Peyer's patch (tissue), 4 donors: ENCODE results near the gene SPRR1A. TPM values are rescaled to one million over a fixed set of nuclear protein-coding genes. Genes with fewer than 3 reads are reported as not detected.

Experiments used
- DNase-seq, 3 donors: peaks; one replicate each; pipeline ENCODE4 v3.0.0-alpha.2; 2017 to 2019
- H3K27ac ChIP-seq, 4 donors: fragments of 200-600 bp; sonication (generic); one replicate each; pipeline ENCODE4 v1.5.1; 2016 to 2019
- H3K27me3 ChIP-seq, 2 donors: fragments of 200-600 bp; sonication (generic); one replicate each; pipeline ENCODE4 v1.5.1; 2019
- H3K36me3 ChIP-seq, 3 donors: fragments of 200-600 bp; sonication (generic); one replicate each; pipeline ENCODE4 v1.5.1; 2016 to 2019
- H3K4me1 ChIP-seq, 4 donors: fragments of 200-600 bp; sonication (generic); one replicate each; pipeline ENCODE4 v1.5.1; 2016 to 2019
- H3K4me3 ChIP-seq, 4 donors: fragments of 200-600 bp; sonication (generic); 1 replicate in 3 of 4; 2 replicates in 1 of 4; pipeline ENCODE4 v1.5.1; 2016 to 2019; ENCODE audit warnings: mild to moderate bottlenecking in 1 of 4
- H3K9me3 ChIP-seq, 4 donors: fragments of 200-600 bp; sonication (generic); one replicate each; pipeline ENCODE4 v1.5.1; 2016 to 2019; ENCODE audit warnings: mild to moderate bottlenecking in 1 of 4
- POLR2A ChIP-seq, 2 donors: fragments of 450-650 bp; IDR thresholded peaks; one replicate each; pipeline ENCODE4 v1.5.1; 2017; ENCODE audit warnings: antibody characterized with exemption in 2 of 2, mild to moderate bottlenecking in 2 of 2, moderate library complexity in 2 of 2
- total RNA-seq, 4 donors: library from RNA; depleted of rRNA; stranded (reverse); fragments of >200 nt; gene quantifications; one replicate each; pipeline ENCODE4 v1.1.0, GENCODE V29; 2016
- TF ChIP-seq, protein P1 (sequence below), 6 experiments: fragments of 450-650 bp in 4 of 6; fragments of 200-600 bp in 2 of 6; sonication (generic) in 1 of 6; IDR thresholded peaks; one replicate each; pipeline ENCODE4 v1.5.1; 2017 to 2019; ENCODE audit warnings: antibody characterized with exemption in 6 of 6, mild to moderate bottlenecking in 3 of 6, moderate library complexity in 1 of 6

Gene SPRR1A
- total RNA-seq, 4 donors from 2014 or later: not detected

DNA sequence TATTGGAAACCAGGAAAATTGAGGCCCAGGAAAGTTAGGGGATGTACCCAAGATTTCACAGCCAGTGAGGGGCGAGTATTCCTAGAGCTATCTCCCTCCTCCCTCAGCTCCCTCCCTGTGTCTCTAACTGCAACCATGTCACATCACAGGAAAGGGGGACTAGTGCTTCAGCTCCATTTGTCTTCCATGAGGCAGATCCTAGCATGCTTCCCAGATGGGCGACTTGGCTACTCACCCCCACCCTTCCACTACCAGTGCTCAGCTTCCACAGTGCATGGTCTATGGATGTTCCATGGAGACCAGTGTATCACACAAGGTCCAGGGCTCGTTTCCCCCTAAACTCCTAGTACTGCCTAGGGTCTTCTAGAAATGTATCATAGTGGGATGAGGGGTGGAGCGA lies 18.0 kb upstream of the SPRR1A start:
- no peaks in the 10 kb centered on the region for H3K27me3 ChIP-seq
- no peak overlapping the region for H3K27ac ChIP-seq
- TF ChIP-seq, protein P1, sequence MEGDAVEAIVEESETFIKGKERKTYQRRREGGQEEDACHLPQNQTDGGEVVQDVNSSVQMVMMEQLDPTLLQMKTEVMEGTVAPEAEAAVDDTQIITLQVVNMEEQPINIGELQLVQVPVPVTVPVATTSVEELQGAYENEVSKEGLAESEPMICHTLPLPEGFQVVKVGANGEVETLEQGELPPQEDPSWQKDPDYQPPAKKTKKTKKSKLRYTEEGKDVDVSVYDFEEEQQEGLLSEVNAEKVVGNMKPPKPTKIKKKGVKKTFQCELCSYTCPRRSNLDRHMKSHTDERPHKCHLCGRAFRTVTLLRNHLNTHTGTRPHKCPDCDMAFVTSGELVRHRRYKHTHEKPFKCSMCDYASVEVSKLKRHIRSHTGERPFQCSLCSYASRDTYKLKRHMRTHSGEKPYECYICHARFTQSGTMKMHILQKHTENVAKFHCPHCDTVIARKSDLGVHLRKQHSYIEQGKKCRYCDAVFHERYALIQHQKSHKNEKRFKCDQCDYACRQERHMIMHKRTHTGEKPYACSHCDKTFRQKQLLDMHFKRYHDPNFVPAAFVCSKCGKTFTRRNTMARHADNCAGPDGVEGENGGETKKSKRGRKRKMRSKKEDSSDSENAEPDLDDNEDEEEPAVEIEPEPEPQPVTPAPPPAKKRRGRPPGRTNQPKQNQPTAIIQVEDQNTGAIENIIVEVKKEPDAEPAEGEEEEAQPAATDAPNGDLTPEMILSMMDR (IDR thresholded peaks at IDR 0.05): no peak
- no peak for TF ChIP-seq POLR2A (IDR thresholded peaks at IDR 0.05)
- no peaks in the 10 kb centered on the region for H3K36me3 ChIP-seq
- no peaks in the 10 kb centered on the region for H3K4me1 ChIP-seq
- no peak for DNase-seq
- no peaks in the 10 kb centered on the region for H3K9me3 ChIP-seq
- H3K4me3 ChIP-seq: no peak overlapping the region

GRCh38 chr1:152967201-152967600 lies 16.7 kb upstream of the SPRR1A start:
- Histone ChIP-seq H3K4me3 (no peak overlapping the region), H3K36me3 (no peaks in the 10 kb centered on the region), H3K27ac (no peak overlapping the region), H3K27me3 (no peaks in the 10 kb centered on the region), H3K9me3 (no peaks in the 10 kb centered on the region), H3K4me1 (no peaks in the 10 kb centered on the region)
- TF ChIP-seq, protein P1 (IDR thresholded peaks at IDR 0.05): no peak
- TF ChIP-seq POLR2A (IDR thresholded peaks at IDR 0.05): no peak
- no peak for DNase-seq

DNA sequence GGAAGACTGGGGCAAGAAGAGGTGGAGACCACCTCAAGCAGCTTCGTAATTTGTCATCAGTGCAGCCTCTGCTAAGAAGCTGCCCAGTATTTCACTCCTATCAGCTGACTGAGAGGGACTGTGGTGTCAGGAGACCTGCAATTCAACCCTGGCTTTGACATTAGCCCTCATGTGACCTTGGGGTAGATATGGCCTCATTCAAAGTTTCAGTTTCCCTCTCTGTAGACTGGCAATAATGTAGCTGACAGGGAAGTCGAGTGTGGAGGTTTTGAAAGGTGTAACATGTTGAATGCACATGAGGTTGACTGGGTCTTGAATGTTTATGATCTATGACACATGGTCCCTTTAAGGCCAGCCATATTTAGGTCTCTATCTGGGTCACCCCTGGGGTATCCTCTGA lies 15.6 kb upstream of the SPRR1A start:
- no peak for DNase-seq
- no peak overlapping the region for H3K4me3 ChIP-seq
- H3K9me3 ChIP-seq: no peaks in the 10 kb centered on the region
- H3K36me3 ChIP-seq: no peaks in the 10 kb centered on the region
- no peak for TF ChIP-seq POLR2A (IDR thresholded peaks at IDR 0.05)
- TF ChIP-seq, protein P1 (IDR thresholded peaks at IDR 0.05): no peak
- no peaks in the 10 kb centered on the region for H3K27me3 ChIP-seq
- H3K4me1 ChIP-seq: no peaks in the 10 kb centered on the region
- H3K27ac ChIP-seq: no peak overlapping the region

- H3K27ac ChIP-seq: no peak overlapping the region
Observed at GRCh38 chr1:152969036-152969435, 14.8 kb upstream of the SPRR1A start.

DNA sequence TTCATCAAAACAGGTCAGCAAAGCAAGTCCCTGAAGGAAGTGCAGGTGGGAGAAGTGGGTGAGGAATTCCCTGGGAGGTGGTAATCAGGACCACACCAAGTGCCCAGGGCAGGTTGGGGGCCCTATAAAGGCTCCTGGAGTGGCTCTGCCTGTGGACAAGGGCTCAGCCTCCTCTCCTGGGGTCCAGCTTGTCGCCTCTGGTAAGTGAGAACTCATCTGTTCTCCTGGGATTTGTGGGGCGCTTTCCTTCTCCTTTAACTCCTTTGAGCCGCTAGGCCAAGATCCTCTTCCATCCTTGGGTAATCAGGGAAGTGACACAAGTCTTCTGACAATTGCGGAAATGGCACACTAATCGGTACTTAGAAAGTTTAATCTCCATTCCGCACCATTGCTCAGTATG lies 13.4 kb upstream of the SPRR1A start, which contains the start of gene SPRR4:
TSS of gene SPRR4 (plus strand) at position 154 of the 400 bp plus-strand sequence. CDS start 1,243 bp downstream, outside the sequence.
- no peaks in the 10 kb centered on the region for H3K27me3 ChIP-seq
- no peak within 1 kb of the TSS for H3K27ac ChIP-seq
- no peaks in the 10 kb centered on the region for H3K4me1 ChIP-seq
- no peak for DNase-seq
- H3K36me3 ChIP-seq: no peaks in the 10 kb centered on the region
- no peaks in the 10 kb centered on the region for H3K9me3 ChIP-seq
- TF ChIP-seq POLR2A (IDR thresholded peaks at IDR 0.05): no peak
- TF ChIP-seq, protein P1 (IDR thresholded peaks at IDR 0.05): no peak
- H3K4me3 ChIP-seq: no peak within 1 kb of the TSS

More at GRCh38 chr1:152969036-152969435, 14.8 kb upstream of the SPRR1A start:
- Histone ChIP-seq H3K27me3 (no peaks in the 10 kb centered on the region), H3K9me3 (no peaks in the 10 kb centered on the region), H3K4me1 (no peaks in the 10 kb centered on the region), H3K4me3 (no peak overlapping the region), H3K36me3 (no peaks in the 10 kb centered on the region)
- TF ChIP-seq POLR2A (IDR thresholded peaks at IDR 0.05): no peak
- TF ChIP-seq, protein P1 (IDR thresholded peaks at IDR 0.05): no peak
- no peak for DNase-seq
